ENCODE results near the gene MEGF10. TPM values are rescaled to one million over a fixed set of nuclear protein-coding genes. Genes with fewer than 3 reads are reported as not detected.

Gene MEGF10
- total and polyA plus RNA-seq, 2 donors (not counting 1 experiment from before 2014, with no cell fraction given) = not detected

DNA sequence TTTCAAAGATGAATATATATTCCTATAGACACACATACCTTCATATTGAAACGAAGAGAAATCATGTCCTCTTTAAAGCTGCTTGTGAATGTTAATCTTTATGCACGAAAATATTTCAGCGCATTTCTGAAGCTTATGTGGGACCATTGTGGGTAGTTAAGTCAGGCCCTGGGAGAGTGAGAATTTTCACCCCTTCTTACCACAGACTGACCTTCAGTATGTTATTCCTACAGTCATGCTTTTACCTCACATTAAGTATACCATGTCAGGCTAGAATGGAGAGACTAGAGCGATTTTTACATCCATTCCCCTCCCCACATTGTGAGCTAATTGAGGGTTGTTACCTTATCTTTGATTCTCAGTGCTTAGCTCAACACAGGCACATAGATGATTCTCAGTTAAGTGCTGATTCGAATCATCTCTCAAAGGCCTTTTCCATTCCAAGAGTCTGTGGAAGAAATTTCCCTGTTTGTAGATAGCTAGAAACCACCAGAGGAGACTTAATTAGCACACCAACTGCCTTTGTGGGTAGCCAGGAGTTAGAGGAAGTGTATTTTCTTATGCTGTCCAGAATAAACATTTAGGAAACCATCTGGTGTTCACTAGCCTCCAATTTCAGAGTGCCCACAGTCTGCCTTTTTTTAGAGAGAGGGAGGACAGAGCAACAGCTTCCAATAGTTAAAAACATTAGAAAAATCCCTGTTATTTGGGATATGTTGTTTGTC, 110.5 kb downstream of the MEGF10 start:
- H3K36me3 ChIP-seq (replicated peaks in 1 of 2; ENCODE audit: control extremely low read depth in 1 of 2, control insufficient read depth in 1 of 2, extremely low read depth in 1 of 2, insufficient read depth in 2 of 2, low read length in 1 of 2) = no peaks in the 10 kb centered on the region
- Mint-ChIP-seq H3K4me1 (no peaks in the 10 kb centered on the region), H3K27ac (no peak overlapping the region), H3K4me3 (no peak overlapping the region), H3K9me3 (ENCODE audit: insufficient read depth) (no peaks in the 10 kb centered on the region), H3K27me3 (peaks cover 27% of the 10 kb centered on the region)
- H3K4me1 ChIP-seq (ENCODE audit: control insufficient read depth in 2 of 2, insufficient read depth in 2 of 2, low read length in 2 of 2) = no peaks in the 10 kb centered on the region
- H3K9ac ChIP-seq (ENCODE audit: low read length) = no peak overlapping the region
- POLR2A ChIA-PET = no interaction called here
- H3K4me2 ChIP-seq (replicated peaks; ENCODE audit: low read depth, low read length, poor library complexity, severe bottlenecking) = no peak overlapping the region
- no peaks in the 10 kb centered on the region for H4K20me1 ChIP-seq (ENCODE audit: control insufficient read depth, insufficient read depth, low read length, poor library complexity, severe bottlenecking)
- H3K27ac ChIP-seq (ENCODE audit: low read length in 2 of 2) = no peak overlapping the region
- ATAC-seq (ENCODE audit: low read depth) = no peak
- DNase-seq = no peak
- no peaks in the 10 kb centered on the region for H3K79me2 ChIP-seq (ENCODE audit: control insufficient read depth, insufficient read depth, low read length)
- CTCF ChIA-PET = no interaction called here
- WGBS (ENCODE audit: insufficient coverage) = no CpG with 5 or more reads among the region's 5 CpGs
- no peaks in the 10 kb centered on the region for H3K27me3 ChIP-seq (replicated peaks in 1 of 4; ENCODE audit: control extremely low read depth in 1 of 4, control insufficient read depth in 3 of 4, insufficient read depth in 4 of 4, low read length in 3 of 4)
- H3K9me3 ChIP-seq (ENCODE audit: control extremely low read depth in 1 of 3, control insufficient read depth in 2 of 3, insufficient read depth in 1 of 3, low read length in 2 of 3) = no peaks in the 10 kb centered on the region
- no peak overlapping the region for H2AFZ ChIP-seq (ENCODE audit: insufficient read depth, low read depth, low read length, poor library complexity, severe bottlenecking)
- intact Hi-C loops (cut with micrococcal nuclease) = no loop called here
- H3K4me3 ChIP-seq (ENCODE audit: control extremely low read depth in 1 of 5, extremely low read depth in 1 of 5, insufficient read depth in 1 of 5, low read depth in 2 of 5, low read length in 4 of 5) = no peak overlapping the region
- no peak for TF ChIP-seq EZH2 (IDR thresholded peaks at IDR 0.05; ENCODE audit: borderline replicate concordance, insufficient read depth, low read depth, low read length, poor library complexity, severe bottlenecking)
- TF ChIP-seq, protein P1, sequence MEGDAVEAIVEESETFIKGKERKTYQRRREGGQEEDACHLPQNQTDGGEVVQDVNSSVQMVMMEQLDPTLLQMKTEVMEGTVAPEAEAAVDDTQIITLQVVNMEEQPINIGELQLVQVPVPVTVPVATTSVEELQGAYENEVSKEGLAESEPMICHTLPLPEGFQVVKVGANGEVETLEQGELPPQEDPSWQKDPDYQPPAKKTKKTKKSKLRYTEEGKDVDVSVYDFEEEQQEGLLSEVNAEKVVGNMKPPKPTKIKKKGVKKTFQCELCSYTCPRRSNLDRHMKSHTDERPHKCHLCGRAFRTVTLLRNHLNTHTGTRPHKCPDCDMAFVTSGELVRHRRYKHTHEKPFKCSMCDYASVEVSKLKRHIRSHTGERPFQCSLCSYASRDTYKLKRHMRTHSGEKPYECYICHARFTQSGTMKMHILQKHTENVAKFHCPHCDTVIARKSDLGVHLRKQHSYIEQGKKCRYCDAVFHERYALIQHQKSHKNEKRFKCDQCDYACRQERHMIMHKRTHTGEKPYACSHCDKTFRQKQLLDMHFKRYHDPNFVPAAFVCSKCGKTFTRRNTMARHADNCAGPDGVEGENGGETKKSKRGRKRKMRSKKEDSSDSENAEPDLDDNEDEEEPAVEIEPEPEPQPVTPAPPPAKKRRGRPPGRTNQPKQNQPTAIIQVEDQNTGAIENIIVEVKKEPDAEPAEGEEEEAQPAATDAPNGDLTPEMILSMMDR (IDR thresholded peaks at IDR 0.05) = no peak

DNA sequence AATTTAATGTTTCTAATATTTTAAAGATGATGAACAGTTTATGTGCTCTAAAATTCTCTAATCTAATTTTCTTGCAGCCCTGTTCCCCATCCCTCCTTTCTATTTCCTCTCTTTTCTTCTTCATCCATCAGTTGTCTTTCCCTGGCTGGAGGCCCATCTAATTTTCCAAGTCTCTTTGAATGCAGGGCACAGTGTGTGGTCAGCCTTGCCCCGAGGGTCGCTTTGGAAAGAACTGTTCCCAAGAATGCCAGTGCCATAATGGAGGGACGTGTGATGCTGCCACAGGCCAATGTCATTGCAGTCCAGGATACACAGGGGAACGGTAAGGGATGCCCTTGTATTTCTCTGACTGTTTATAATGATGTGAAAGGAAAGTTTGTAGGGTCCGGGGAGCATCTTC, 111.8 kb downstream of the MEGF10 start:
- ChIA-PET POLR2A (no interaction called here), CTCF (no interaction called here)
- intact Hi-C loops (cut with micrococcal nuclease) = no loop called here
- H3K4me3 ChIP-seq (ENCODE audit: control extremely low read depth in 1 of 5, extremely low read depth in 1 of 5, insufficient read depth in 1 of 5, low read depth in 2 of 5, low read length in 4 of 5) = no peak overlapping the region
- H3K36me3 ChIP-seq (replicated peaks in 1 of 2; ENCODE audit: control extremely low read depth in 1 of 2, control insufficient read depth in 1 of 2, extremely low read depth in 1 of 2, insufficient read depth in 2 of 2, low read length in 1 of 2) = no peaks in the 10 kb centered on the region
- WGBS (ENCODE audit: insufficient coverage) = 100% methylated on average over 2 of the region's 5 CpGs
- H4K20me1 ChIP-seq (ENCODE audit: control insufficient read depth, insufficient read depth, low read length, poor library complexity, severe bottlenecking) = no peaks in the 10 kb centered on the region
- H3K27me3 ChIP-seq (replicated peaks in 1 of 4; ENCODE audit: control extremely low read depth in 1 of 4, control insufficient read depth in 3 of 4, insufficient read depth in 4 of 4, low read length in 3 of 4) = no peaks in the 10 kb centered on the region
- H3K4me1 ChIP-seq (ENCODE audit: control insufficient read depth in 2 of 2, insufficient read depth in 2 of 2, low read length in 2 of 2) = no peaks in the 10 kb centered on the region
- H3K27ac ChIP-seq (ENCODE audit: low read length in 2 of 2) = no peak overlapping the region
- no peak overlapping the region for H3K9ac ChIP-seq (ENCODE audit: low read length)
- Mint-ChIP-seq H3K27me3 (peaks cover 24% of the 10 kb centered on the region), H3K4me3 (no peak overlapping the region), H3K4me1 (no peaks in the 10 kb centered on the region), H3K27ac (no peak overlapping the region), H3K9me3 (ENCODE audit: insufficient read depth) (no peaks in the 10 kb centered on the region)
- no peaks in the 10 kb centered on the region for H3K79me2 ChIP-seq (ENCODE audit: control insufficient read depth, insufficient read depth, low read length)
- H3K4me2 ChIP-seq (replicated peaks; ENCODE audit: low read depth, low read length, poor library complexity, severe bottlenecking) = no peak overlapping the region
- ATAC-seq (ENCODE audit: low read depth) (no peak), DNase-seq (no peak)
- TF ChIP-seq, protein P1 (IDR thresholded peaks at IDR 0.05) = no peak
- TF ChIP-seq EZH2 (IDR thresholded peaks at IDR 0.05; ENCODE audit: borderline replicate concordance, insufficient read depth, low read depth, low read length, poor library complexity, severe bottlenecking) = no peak
- no peaks in the 10 kb centered on the region for H3K9me3 ChIP-seq (ENCODE audit: control extremely low read depth in 1 of 3, control insufficient read depth in 2 of 3, insufficient read depth in 1 of 3, low read length in 2 of 3)
- no peak overlapping the region for H2AFZ ChIP-seq (ENCODE audit: insufficient read depth, low read depth, low read length, poor library complexity, severe bottlenecking)
